Measurements from ENCODE around the gene GOLGA6L10. TPM values are rescaled to one million over a fixed set of nuclear protein-coding genes. Genes with fewer than 3 reads are reported as not detected.
A peak's percentile ranks its signal among the peaks of the same experiment; 100 is the strongest.
"Not testable (repeated sequence)": the region's sequence is repeated elsewhere in the genome, so short reads cannot be mapped to it uniquely, and the experiment has no call there.

GOLGA6L10 gene
- total RNA-seq, 4 donors from 2014 or later, result 1.9 to 2.7 (median 2.2) TPM

GRCh38 chr15:82379552-82379951 lies 30.3 kb upstream of the GOLGA6L10 start:
- TF ChIP-seq CTCF (IDR thresholded peaks at IDR 0.05), result peak in 1 of 6 experiments; percentile 6
- 90 to 92% methylated on average over 6 of the region's 6 CpGs for WGBS, 2 donors
- H3K27me3 ChIP-seq; H3K36me3 ChIP-seq; intact Hi-C loops (cut with DNase I); H3K9me3 ChIP-seq; H3K4me3 ChIP-seq (replicated peaks in 1 of 3); H3K27ac ChIP-seq; DNase-seq; H3K4me1 ChIP-seq: not testable (repeated sequence)

GRCh38 chr15:82373661-82374060 lies 24.4 kb upstream of the GOLGA6L10 start:
- H3K36me3 ChIP-seq; DNase-seq; H3K4me1 ChIP-seq; intact Hi-C loops (cut with DNase I); H3K9me3 ChIP-seq; H3K4me3 ChIP-seq (replicated peaks in 1 of 3); H3K27ac ChIP-seq; H3K27me3 ChIP-seq: not testable (repeated sequence)
- 51 to 66% methylated on average over 2 of the region's 2 CpGs for WGBS, 2 donors

DNA sequence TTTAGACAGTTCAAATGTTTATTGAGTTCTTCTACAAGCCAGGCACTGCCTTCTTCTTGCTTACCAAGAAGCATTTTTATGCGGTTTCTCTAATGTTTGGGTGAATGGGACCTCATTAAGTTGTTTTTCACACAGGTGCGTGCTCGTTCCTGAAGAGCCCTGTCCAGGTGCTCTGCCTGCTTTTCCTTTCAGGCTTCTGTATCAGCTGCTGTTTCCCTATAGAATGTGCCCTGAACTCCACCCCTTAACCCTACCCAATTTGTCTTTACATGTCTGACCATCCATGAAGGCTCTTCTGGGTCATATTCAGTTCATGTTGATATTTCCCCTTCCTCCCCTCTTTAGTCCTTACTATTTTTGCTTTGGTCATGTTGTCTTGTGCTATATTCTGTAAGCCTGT lies 22.4 kb upstream of the GOLGA6L10 start:
- Histone ChIP-seq H3K27me3 (no peaks in the 10 kb centered on the region), H3K9me3 (no peaks in the 10 kb centered on the region), H3K4me1 (no peaks in the 10 kb centered on the region), H3K4me3 (replicated peaks in 1 of 3) (no peak overlapping the region), H3K36me3 (no peaks in the 10 kb centered on the region), H3K27ac (no peak overlapping the region)
- intact Hi-C loops (cut with DNase I), result no loop called here
- TF ChIP-seq POLR2A (IDR thresholded peaks at IDR 0.05), result no peak
- TF ChIP-seq CTCF (IDR thresholded peaks at IDR 0.05), result no peak
- WGBS, 2 donors, result 88 to 89% methylated on average over 3 of the region's 3 CpGs
- no peak for DNase-seq

DNA sequence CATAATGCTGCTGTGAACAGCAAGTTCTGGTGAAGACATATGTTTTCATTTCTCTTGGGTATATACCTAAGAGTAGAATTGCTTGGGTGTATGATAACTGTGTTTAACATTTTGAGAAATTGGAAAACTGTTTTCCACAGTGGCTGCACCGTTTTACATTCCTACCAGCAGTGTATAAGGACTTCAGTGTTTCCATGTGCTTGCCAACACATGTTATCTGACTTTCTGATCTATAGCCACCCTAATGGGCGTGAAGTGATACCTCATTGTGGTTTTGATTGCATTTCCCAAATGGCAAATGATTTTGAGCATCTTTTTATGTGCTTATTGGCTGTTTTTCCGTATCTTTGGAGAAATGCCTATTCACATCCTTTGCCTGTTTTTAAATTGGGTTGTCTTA lies 18.5 kb upstream of the GOLGA6L10 start:
- H3K36me3 ChIP-seq; intact Hi-C loops (cut with DNase I); H3K4me3 ChIP-seq (replicated peaks in 1 of 3); DNase-seq; H3K9me3 ChIP-seq; H3K27me3 ChIP-seq; H3K4me1 ChIP-seq; H3K27ac ChIP-seq: not testable (repeated sequence)
- 49 to 67% methylated on average over 2 of the region's 3 CpGs for WGBS, 2 donors

DNA sequence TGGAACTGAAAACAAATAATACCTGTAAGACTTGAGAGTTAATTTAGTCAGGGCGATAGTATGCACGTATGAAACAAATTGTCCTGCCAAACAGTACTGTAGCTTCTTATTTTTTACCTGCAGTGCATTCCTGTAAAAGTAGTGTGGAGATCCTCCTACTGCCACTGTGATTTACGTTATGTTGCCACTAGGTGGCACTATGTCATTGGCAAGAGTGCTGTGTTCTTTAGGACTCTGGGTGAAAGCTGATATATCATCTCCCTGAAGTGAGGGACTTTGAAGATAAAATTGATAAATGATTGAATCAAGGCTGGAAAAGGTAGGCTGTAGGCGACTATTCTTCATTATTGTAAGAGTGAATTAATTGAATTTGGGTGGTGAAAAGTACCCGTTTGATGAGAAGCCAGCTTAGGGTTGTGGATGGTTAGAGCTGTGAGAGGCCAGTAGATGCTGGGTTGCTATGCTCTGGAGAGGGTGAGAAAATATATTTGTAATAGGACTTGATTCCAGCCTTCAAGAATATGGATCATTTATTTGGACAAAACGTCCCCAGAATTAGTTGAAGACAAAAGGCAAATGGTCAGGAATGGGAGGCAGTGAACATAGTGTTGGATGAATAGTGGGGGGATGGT lies 16.5 kb upstream of the GOLGA6L10 start:
- intact Hi-C loops (cut with DNase I), result not testable (repeated sequence)
- 0 to 2% methylated on average over 3 of the region's 6 CpGs for WGBS, 2 donors
- peak; percentile 16 to 46 for DNase-seq

DNA sequence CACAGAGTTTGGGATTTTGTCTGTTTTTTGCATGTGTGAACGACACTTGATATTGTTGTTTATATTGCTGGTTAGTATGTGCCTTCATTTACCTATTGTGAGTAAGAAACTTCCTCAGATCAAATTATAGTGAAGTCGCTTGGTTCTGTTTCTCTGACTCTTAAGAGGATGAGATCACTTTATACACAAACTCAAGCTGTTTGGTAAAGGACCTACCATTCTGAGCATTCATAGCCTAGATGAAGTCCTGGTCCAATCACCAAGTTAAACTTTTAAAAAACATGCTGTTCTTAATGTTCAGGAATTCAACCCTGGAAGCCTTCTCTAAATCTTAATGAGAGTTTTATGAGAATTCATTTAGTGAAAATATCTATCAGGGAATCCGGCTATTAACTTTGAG lies 15.3 kb upstream of the GOLGA6L10 start:
- intact Hi-C loops (cut with DNase I); H3K9me3 ChIP-seq; H3K27me3 ChIP-seq; H3K4me3 ChIP-seq (replicated peaks in 1 of 3); DNase-seq; H3K4me1 ChIP-seq; H3K27ac ChIP-seq; H3K36me3 ChIP-seq: not testable (repeated sequence)
- WGBS, 2 donors, result 100% methylated on average over 1 of the region's 3 CpGs; no CpG with 5 or more reads in 1 of the 2 donors

More for the DNA sequence above, 16.5 kb upstream of the GOLGA6L10 start:
- H3K4me3 ChIP-seq (replicated peaks in 1 of 3); H3K27ac ChIP-seq; H3K4me1 ChIP-seq; H3K9me3 ChIP-seq; H3K27me3 ChIP-seq; H3K36me3 ChIP-seq: not testable (repeated sequence)
- TF ChIP-seq CTCF (IDR thresholded peaks at IDR 0.05), result peak in 1 of 6 experiments; percentile 39

GRCh38 chr15:82362790-82363189 lies 13.5 kb upstream of the GOLGA6L10 start:
- H3K9me3 ChIP-seq; H3K36me3 ChIP-seq; H3K27ac ChIP-seq; DNase-seq; H3K4me3 ChIP-seq (replicated peaks in 1 of 3); H3K27me3 ChIP-seq; H3K4me1 ChIP-seq; intact Hi-C loops (cut with DNase I): not testable (repeated sequence)
- no CpG with 5 or more reads among the region's 3 CpGs for WGBS, 2 donors

DNA sequence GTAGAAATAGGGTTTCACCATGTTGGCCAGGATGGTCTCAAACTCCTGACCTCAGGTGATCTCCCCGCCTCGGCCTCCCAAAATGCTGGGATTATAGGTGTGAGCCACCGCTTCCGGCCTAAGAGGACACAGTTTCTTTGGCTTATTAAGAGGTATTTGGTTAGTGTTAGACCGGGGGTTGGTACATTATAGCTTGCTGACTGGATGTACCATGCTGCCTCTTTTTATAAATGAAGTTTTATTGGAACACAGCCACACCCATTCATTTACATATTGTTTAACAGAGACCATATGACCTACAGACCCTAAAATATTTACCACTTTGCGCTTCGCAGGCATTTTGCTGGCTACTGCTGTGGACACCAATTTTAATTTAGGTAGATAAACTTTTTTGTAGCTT lies 11.3 kb upstream of the GOLGA6L10 start:
- WGBS, 2 donors, result no CpG with 5 or more reads among the region's 7 CpGs

More for the DNA sequence above, 11.3 kb upstream of the GOLGA6L10 start:
- H3K4me3 ChIP-seq (replicated peaks in 1 of 3); H3K27me3 ChIP-seq; DNase-seq; H3K4me1 ChIP-seq; H3K9me3 ChIP-seq; H3K27ac ChIP-seq; H3K36me3 ChIP-seq; intact Hi-C loops (cut with DNase I): not testable (repeated sequence)

All from thyroid gland (tissue), 4 donors.